Endothelial cell of umbilical vein (primary cell): ENCODE measurements around the gene NR5A2. TPM values are rescaled to one million over a fixed set of nuclear protein-coding genes. Genes with fewer than 3 reads are reported as not detected.

ENCODE experiments used
- BruUV-seq: library from RNA; stranded (reverse); fragments of 400-500 nt; replicated peaks from 2 replicates; lab custom pipeline; 2021; lab: Mats Ljungman, UMichigan
- CTCF ChIA-PET: fragments of 300-600, 350-600 bp; sonication (Branson Sonifier 250); formaldehyde crosslinking; loops from one replicate; lab custom pipeline; 2021; ENCODE audit warnings: antibody characterized with exemption, inconsistent platforms; lab: Charles Lee
- POLR2A ChIA-PET: fragments of 300-600, 350-600 bp; sonication (Branson Sonifier 250); formaldehyde crosslinking; loops from one replicate; lab custom pipeline; 2021; ENCODE audit warnings: antibody characterized with exemption, inconsistent platforms; lab: Charles Lee
- DNase-seq: peaks from one replicate; pipeline ENCODE4 v3.0.0-alpha.2; 2011; ENCODE audit warnings: low read depth, low spot score
- FAIRE-seq: peaks from 2 replicates; lab custom pipeline; 2011; peaks lifted over from hg19 to GRCh38; lab: Jason Lieb, UNC
- H2AFZ ChIP-seq: 2 replicates; pipeline ENCODE4 v1.6.0; 2012; ENCODE audit warnings: low read depth, low read length, control low read depth, inconsistent platforms
- H3K27ac ChIP-seq: 2 replicates; pipeline ENCODE4 v1.5.1; 2011; ENCODE audit warnings: low read depth, mild to moderate bottlenecking, control low read depth, low read length, moderate library complexity; ENCODE audit not compliant: insufficient read depth
- H3K27me3 ChIP-seq, 2 experiments: 2 replicates each; pipeline versions ENCODE4 v1.6.0 to v1.6.1; 2011; ENCODE audit warnings: low read length in 2 of 2, mixed read lengths in 1 of 2; ENCODE audit not compliant: control insufficient read depth in 2 of 2, insufficient read depth in 2 of 2
- H3K36me3 ChIP-seq, 2 experiments: 2 replicates in 1 of 2; 3 replicates in 1 of 2; pipeline ENCODE4 v1.5.1; 2011; ENCODE audit warnings: low read length in 2 of 2, mild to moderate bottlenecking in 1 of 2, moderate library complexity in 1 of 2; ENCODE audit not compliant: control insufficient read depth in 2 of 2, insufficient read depth in 2 of 2; ENCODE audit errors: extremely low read depth in 1 of 2
- H3K4me1 ChIP-seq: 3 replicates; pipeline ENCODE4 v1.5.1; 2011; ENCODE audit warnings: mild to moderate bottlenecking, low read length; ENCODE audit not compliant: control insufficient read depth, insufficient read depth; ENCODE audit errors: extremely low read depth
- H3K4me2 ChIP-seq: 2 replicates; pipeline ENCODE4 v1.6.1; 2011; ENCODE audit warnings: low read length, control low read depth, mixed read lengths; ENCODE audit not compliant: insufficient read depth
- H3K4me3 ChIP-seq, 3 experiments: fragments of 200-600 bp in 1 of 3; sonication (generic), shearing (Covaris generic) in 1 of 3; replicated peaks in 1 of 3; 2 replicates each; pipeline ENCODE4 v1.5.1; 2011 to 2016; ENCODE audit warnings: control low read depth in 3 of 3, low read length in 3 of 3, mild to moderate bottlenecking in 2 of 3, inconsistent platforms in 1 of 3, low read depth in 1 of 3, moderate library complexity in 1 of 3; ENCODE audit not compliant: insufficient read depth in 1 of 3
- H3K79me2 ChIP-seq: 2 replicates; pipeline ENCODE4 v1.6.0; 2012; ENCODE audit warnings: low read length, inconsistent platforms; ENCODE audit not compliant: control insufficient read depth, insufficient read depth
- H3K9ac ChIP-seq: replicated peaks from 2 replicates; pipeline ENCODE3; 2011; ENCODE audit warnings: low read length, control low read depth; ENCODE audit not compliant: insufficient read depth; ENCODE audit errors: extremely low read depth
- H3K9me1 ChIP-seq: replicated peaks from 3 replicates; pipeline ENCODE4 v1.6.0; 2011; ENCODE audit warnings: mild to moderate bottlenecking, low read length; ENCODE audit not compliant: control insufficient read depth, insufficient read depth; ENCODE audit errors: extremely low read depth
- H3K9me3 ChIP-seq: replicated peaks from 2 replicates; pipeline ENCODE4 v1.5.1; 2012; ENCODE audit warnings: low read length, inconsistent platforms; ENCODE audit not compliant: control insufficient read depth, insufficient read depth
- H4K20me1 ChIP-seq: replicated peaks from 2 replicates; pipeline ENCODE3; 2011; ENCODE audit warnings: mild to moderate bottlenecking, low read length; ENCODE audit not compliant: control insufficient read depth, insufficient read depth; ENCODE audit errors: extremely low read depth
- CTCF ChIP-seq, 2 donors: IDR thresholded peaks; 1 replicate in 1 of 2; 2 replicates in 1 of 2; pipeline ENCODE4 v1.5.1; 2011; ENCODE audit warnings: low read length in 2 of 2, mild to moderate bottlenecking in 2 of 2, moderate library complexity in 2 of 2, control low read depth in 1 of 2, inconsistent platforms in 1 of 2, low read depth in 1 of 2; ENCODE audit not compliant: insufficient read depth in 1 of 2; ENCODE audit errors: extremely low read depth in 1 of 2
- EZH2 ChIP-seq: IDR thresholded peaks from 2 replicates; pipeline ENCODE4 v1.6.1; 2012; ENCODE audit warnings: borderline replicate concordance, low read depth, mild to moderate bottlenecking, moderate library complexity, low read length, inconsistent platforms; ENCODE audit not compliant: severe bottlenecking
- FOS ChIP-seq: IDR thresholded peaks from 2 replicates; pipeline ENCODE4 v1.6.1; 2011; ENCODE audit warnings: mild to moderate bottlenecking, low read length, moderate library complexity, borderline replicate concordance; ENCODE audit not compliant: insufficient read depth
- GATA2 ChIP-seq: IDR thresholded peaks from 2 replicates; pipeline ENCODE4 v1.7.0; 2011; ENCODE audit warnings: low read depth, mild to moderate bottlenecking, moderate library complexity, mixed read lengths, low read length; ENCODE audit not compliant: insufficient read length, insufficient read depth
- JUN ChIP-seq: IDR thresholded peaks from 2 replicates; pipeline ENCODE4 v1.6.1; 2011; ENCODE audit warnings: borderline replicate concordance, low read depth; ENCODE audit not compliant: insufficient read length, insufficient read depth
- MAX ChIP-seq: IDR thresholded peaks from 2 replicates; pipeline ENCODE4 v1.6.1; 2011; ENCODE audit not compliant: insufficient read depth, insufficient read length
- MYC ChIP-seq: IDR thresholded peaks from one replicate; pipeline ENCODE4 v1.6.1; 2011; ENCODE audit warnings: mild to moderate bottlenecking, low read depth, low read length
- POLR2A ChIP-seq: IDR thresholded peaks from 2 replicates; pipeline ENCODE4 v1.6.1; 2012; ENCODE audit warnings: low read depth, mild to moderate bottlenecking, control low read depth, low read length
- POLR2AphosphoS5 ChIP-seq: IDR thresholded peaks from 2 replicates; pipeline ENCODE4 v1.6.1; 2012; ENCODE audit warnings: low read depth, mild to moderate bottlenecking, control low read depth, low read length, moderate library complexity; ENCODE audit not compliant: insufficient read depth
- dilution Hi-C: fragments of 300-500 bp; cut with MboI; formaldehyde crosslinking; loops from one replicate; pipeline ENCODE4 v1.15.0; 2019; ENCODE audit warnings: low sequenced_read_pairs; ENCODE audit not compliant: extremely low pct_ligation_motif_present
- intact Hi-C: fragments of 100-400 bp; cut with micrococcal nuclease; formaldehyde crosslinking; loops from one replicate; pipeline ENCODE4 v1.10.0; 2022
- polyA plus RNA-seq, 4 experiments: library from polyadenylated mRNA; depleted of rRNA in 3 of 4; stranded (reverse) in 3 of 4; unstranded in 1 of 4; fragments of >200 nt; gene quantifications; 2 replicates each; pipeline versions ENCODE4 v1.2.1 to v1.2.3, GENCODE V29; 2011 to 2012; ENCODE audit warnings: missing spikeins in 1 of 4
- total RNA-seq: library from RNA; stranded (reverse); gene quantifications from 2 replicates; pipeline ENCODE4 v1.2.3, GENCODE V29; 2021

NR5A2 gene
- total and polyA plus RNA-seq, 2 donors (not counting 3 experiments of a cell fraction or from before 2014, with no cell fraction given), result 3.4 to 12.1 TPM

GRCh38 chr1:200191993-200192392 is 164.5 kb downstream of the NR5A2 start:
- Histone ChIP-seq H3K36me3 (no peaks in the 10 kb centered on the region), H3K27ac (no peak overlapping the region), H3K79me2 (no peaks in the 10 kb centered on the region), H3K9me1 (no peaks in the 10 kb centered on the region), H4K20me1 (no peaks in the 10 kb centered on the region), H2AFZ (no peak overlapping the region), H3K9me3 (no peaks in the 10 kb centered on the region), H3K9ac (no peak overlapping the region), H3K27me3 (peaks cover 0 to 3% of the 10 kb centered on the region in 2 experiments), H3K4me2 (no peak overlapping the region), H3K4me3 (no peak overlapping the region), H3K4me1 (no peaks in the 10 kb centered on the region)
- intact Hi-C loops, result no loop called here
- CTCF ChIA-PET, result interaction anchor here (1.4 kb wide), 1 partner anchor 8 kb away, joined by 3 read pairs; no protein-coding TSS in a partner anchor
- FAIRE-seq (no peak), DNase-seq (no peak)
- POLR2A ChIA-PET, result no interaction called here
- dilution Hi-C loops, result no loop called here
- no TSS peak for BruUV-seq
- no peak for TF ChIP-seq JUN

GRCh38 chr1:200194477-200194876 is 167.0 kb downstream of the NR5A2 start:
- FAIRE-seq (no peak), DNase-seq (no peak)
- Histone ChIP-seq H3K9me3 (no peaks in the 10 kb centered on the region), H3K27me3 (peaks cover 3 to 5% of the 10 kb centered on the region in 2 experiments), H3K4me3 (no peak overlapping the region), H3K4me2 (no peak overlapping the region), H2AFZ (no peak overlapping the region), H3K9ac (no peak overlapping the region), H3K9me1 (no peaks in the 10 kb centered on the region), H4K20me1 (no peaks in the 10 kb centered on the region), H3K36me3 (no peaks in the 10 kb centered on the region), H3K27ac (no peak overlapping the region), H3K4me1 (no peaks in the 10 kb centered on the region), H3K79me2 (no peaks in the 10 kb centered on the region)
- no TSS peak for BruUV-seq
- ChIA-PET CTCF (no interaction called here), POLR2A (no interaction called here)
- intact Hi-C loops, result no loop called here
- no peak for TF ChIP-seq CTCF (IDR thresholded peaks at IDR 0.05; ENCODE audit: extremely low read depth in 1 of 2, insufficient read depth in 1 of 2, low read depth in 1 of 2, low read length in 2 of 2)
- TF ChIP-seq JUN, result no peak
- TF ChIP-seq FOS, result no peak
- no peak for TF ChIP-seq GATA2
- TF ChIP-seq MAX, result no peak
- no peak for TF ChIP-seq POLR2AphosphoS5
- no peak for TF ChIP-seq POLR2A
- no peak for TF ChIP-seq MYC
- no peak for TF ChIP-seq EZH2
- dilution Hi-C loops, result no loop called here
